Nephron (organoid): Measurements from ENCODE around the gene QSOX2.

Source experiments
- H3K27ac Mint-ChIP-seq, 3 experiments: 2 replicates each; pipeline ENCODE4 v1.8.0; 2020; ENCODE audit warnings: mixed read lengths in 3 of 3, mild to moderate bottlenecking in 2 of 3, moderate library complexity in 1 of 3
- H3K27me3 Mint-ChIP-seq: 2 replicates; pipeline ENCODE4 v1.8.0; 2021; ENCODE audit warnings: low read depth, mild to moderate bottlenecking, moderate library complexity, mixed read lengths
- H3K36me3 Mint-ChIP-seq: 2 replicates; pipeline ENCODE4 v1.8.0; 2020; ENCODE audit warnings: low read depth, mixed read lengths
- H3K4me1 Mint-ChIP-seq: 2 replicates; pipeline ENCODE4 v1.8.0; 2020; ENCODE audit warnings: mixed read lengths
- H3K4me3 Mint-ChIP-seq, 3 experiments: 2 replicates each; pipeline ENCODE4 v1.8.0; 2020; ENCODE audit warnings: mild to moderate bottlenecking in 3 of 3, mixed read lengths in 3 of 3, moderate library complexity in 2 of 3
- H3K9me3 Mint-ChIP-seq: 2 replicates; pipeline ENCODE4 v1.8.0; 2020; ENCODE audit warnings: mixed read lengths
- TF ChIP-seq, protein P1 (sequence below), 3 experiments: fragments of 200-600 bp; sonication (generic); IDR thresholded peaks; one replicate each; pipeline ENCODE4 v1.5.0; 2021; ENCODE audit warnings: antibody characterized with exemption in 3 of 3; ENCODE audit not compliant: unreplicated experiment in 3 of 3

QSOX2 gene

DNA sequence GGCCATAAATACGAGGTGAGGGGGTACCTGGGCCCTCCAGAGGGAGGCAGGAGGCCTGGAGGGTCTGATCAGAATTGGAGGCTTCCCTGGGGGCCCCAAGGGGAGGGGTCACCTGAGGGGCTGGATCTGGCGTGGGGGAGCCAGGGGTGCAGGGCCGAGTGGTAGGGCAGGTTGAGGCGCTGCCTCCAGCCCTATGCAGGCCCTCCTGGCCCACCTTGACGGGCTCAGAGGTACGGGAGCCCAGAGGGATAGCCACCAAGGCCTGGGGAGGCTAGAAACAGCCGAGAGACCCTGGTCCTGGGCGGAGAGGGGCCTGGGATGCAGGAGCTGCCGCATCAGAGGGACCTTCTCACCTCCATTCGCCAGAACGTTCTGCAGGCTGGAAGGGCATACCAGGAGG is 65.0 kb downstream of the QSOX2 start:
- Mint-ChIP-seq H3K4me1 (peaks cover 19% of the 10 kb centered on the region), H3K27ac (no peak overlapping the region), H3K27me3 (peaks cover 49% of the 10 kb centered on the region), H3K9me3 (no peaks in the 10 kb centered on the region), H3K4me3 (no peak overlapping the region), H3K36me3 (no peaks in the 10 kb centered on the region)
- TF ChIP-seq, protein P1, sequence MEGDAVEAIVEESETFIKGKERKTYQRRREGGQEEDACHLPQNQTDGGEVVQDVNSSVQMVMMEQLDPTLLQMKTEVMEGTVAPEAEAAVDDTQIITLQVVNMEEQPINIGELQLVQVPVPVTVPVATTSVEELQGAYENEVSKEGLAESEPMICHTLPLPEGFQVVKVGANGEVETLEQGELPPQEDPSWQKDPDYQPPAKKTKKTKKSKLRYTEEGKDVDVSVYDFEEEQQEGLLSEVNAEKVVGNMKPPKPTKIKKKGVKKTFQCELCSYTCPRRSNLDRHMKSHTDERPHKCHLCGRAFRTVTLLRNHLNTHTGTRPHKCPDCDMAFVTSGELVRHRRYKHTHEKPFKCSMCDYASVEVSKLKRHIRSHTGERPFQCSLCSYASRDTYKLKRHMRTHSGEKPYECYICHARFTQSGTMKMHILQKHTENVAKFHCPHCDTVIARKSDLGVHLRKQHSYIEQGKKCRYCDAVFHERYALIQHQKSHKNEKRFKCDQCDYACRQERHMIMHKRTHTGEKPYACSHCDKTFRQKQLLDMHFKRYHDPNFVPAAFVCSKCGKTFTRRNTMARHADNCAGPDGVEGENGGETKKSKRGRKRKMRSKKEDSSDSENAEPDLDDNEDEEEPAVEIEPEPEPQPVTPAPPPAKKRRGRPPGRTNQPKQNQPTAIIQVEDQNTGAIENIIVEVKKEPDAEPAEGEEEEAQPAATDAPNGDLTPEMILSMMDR (IDR thresholded peaks at IDR 0.05; ENCODE audit: unreplicated experiment in 3 of 3): no peak

DNA sequence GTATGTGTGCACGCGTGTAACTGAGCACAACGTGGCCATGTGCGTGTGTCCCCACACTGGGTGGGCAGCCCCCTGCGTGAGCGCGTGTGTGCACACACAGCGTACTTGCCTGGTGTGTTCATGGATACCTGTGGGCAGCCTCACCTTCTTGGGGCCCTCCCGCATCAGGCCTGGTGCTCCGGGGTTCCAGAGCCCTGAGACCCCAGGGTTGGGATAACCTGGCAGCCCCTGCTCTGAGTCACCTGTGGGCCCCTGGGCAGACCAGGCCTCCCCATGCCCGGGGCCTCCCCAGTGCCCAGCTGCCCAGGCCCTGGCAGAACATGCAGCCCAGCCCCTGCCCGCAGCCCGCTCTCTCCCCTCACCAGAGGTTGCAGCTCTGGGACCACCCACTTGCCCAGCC is 65.9 kb downstream of the QSOX2 start:
- no peaks in the 10 kb centered on the region for H3K9me3 Mint-ChIP-seq
- TF ChIP-seq, protein P1 (IDR thresholded peaks at IDR 0.05; ENCODE audit: unreplicated experiment in 3 of 3): no peak
- peaks cover 46% of the 10 kb centered on the region for H3K27me3 Mint-ChIP-seq
- H3K4me1 Mint-ChIP-seq: peaks cover 25% of the 10 kb centered on the region
- H3K27ac Mint-ChIP-seq: no peak overlapping the region
- no peak overlapping the region for H3K4me3 Mint-ChIP-seq
- no peaks in the 10 kb centered on the region for H3K36me3 Mint-ChIP-seq

DNA sequence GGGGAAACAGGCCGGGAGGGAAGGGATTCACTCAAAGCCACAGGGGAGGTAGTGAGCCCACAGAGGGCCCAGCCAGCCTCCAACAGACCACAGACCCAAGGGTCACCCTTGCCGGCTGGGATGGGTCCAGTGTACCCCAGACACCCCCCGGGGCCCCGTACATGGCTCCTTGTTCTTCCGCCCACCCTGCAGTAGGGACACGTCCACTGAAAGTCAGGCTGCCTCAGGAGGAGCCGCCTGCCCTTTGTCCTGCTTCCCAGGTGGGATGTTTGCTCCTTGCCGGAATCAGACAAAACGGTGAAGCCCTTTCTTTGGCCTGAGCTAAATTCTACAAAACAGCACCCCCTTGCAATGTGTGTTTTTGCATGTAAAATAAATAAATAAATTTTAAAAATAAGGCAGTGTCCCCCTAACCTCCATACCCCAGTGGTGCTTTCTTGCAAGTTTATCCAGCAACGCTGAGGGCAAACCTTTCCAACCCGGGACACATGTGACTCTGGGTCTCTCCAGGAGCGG is 66.5 kb downstream of the QSOX2 start:
- Mint-ChIP-seq H3K27me3 (peaks cover 44% of the 10 kb centered on the region), H3K27ac (no peak overlapping the region), H3K36me3 (no peaks in the 10 kb centered on the region), H3K9me3 (no peaks in the 10 kb centered on the region), H3K4me3 (no peak overlapping the region), H3K4me1 (peaks cover 25% of the 10 kb centered on the region)
- TF ChIP-seq, protein P1 (IDR thresholded peaks at IDR 0.05; ENCODE audit: unreplicated experiment in 3 of 3): no peak

DNA sequence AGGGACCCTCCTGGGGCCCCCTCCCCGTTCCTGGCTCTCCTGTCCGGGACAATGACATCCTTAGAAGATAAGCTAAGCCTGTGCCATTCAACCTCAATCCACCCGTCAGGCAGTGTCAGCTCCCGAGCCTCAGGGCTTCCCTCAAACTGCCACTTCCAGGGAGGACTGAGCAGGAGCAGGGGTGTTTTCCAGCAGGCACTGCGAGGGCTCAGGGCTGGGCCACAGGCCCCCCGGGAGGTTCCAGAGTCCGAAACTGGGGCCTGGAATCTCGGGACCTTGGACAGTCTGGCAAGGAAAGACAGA is 66.9 kb downstream of the QSOX2 start:
- Mint-ChIP-seq H3K27me3 (peaks cover 44% of the 10 kb centered on the region), H3K36me3 (no peaks in the 10 kb centered on the region), H3K4me1 (peaks cover 25% of the 10 kb centered on the region), H3K27ac (no peak overlapping the region), H3K4me3 (no peak overlapping the region), H3K9me3 (no peaks in the 10 kb centered on the region)
- TF ChIP-seq, protein P1 (IDR thresholded peaks at IDR 0.05; ENCODE audit: unreplicated experiment in 3 of 3): no peak

DNA sequence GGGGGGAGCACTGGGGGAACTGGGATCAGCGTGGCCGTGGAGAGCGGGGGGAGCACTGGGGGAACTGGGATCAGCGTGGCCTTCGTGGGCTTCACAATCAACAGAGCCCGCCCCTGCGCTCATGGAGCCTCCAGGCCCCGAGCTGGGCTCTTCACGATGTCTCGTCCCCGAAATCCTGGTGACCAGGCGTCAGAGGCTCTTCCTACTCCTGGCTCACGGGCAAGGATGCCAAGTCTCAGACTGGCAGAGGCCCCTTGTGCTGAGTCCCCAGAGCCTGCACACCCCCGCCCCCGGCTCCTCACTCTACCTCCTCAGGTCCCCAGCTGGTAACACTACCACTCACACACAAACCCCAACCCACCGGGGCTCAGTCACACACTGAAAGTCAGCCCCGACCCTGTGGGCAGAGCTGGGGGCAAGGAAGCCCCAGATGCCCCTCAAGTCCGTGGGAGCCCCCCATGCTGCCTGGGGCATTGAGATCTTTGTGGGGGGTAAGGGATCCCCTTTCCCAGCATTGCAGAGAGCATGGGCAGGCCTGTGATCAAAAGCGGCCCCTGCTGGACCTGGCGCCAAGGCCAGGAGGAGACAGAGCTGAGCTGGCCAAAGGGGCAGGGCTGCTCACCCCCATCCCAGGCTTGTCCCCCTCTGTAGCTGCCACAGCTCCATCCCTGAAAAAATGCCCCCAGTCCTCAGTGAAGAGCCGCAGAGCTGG is 67.4 kb downstream of the QSOX2 start:
- peaks cover 41% of the 10 kb centered on the region for H3K27me3 Mint-ChIP-seq
- TF ChIP-seq, protein P1 (IDR thresholded peaks at IDR 0.05; ENCODE audit: unreplicated experiment in 3 of 3): no peak
- H3K9me3 Mint-ChIP-seq: no peaks in the 10 kb centered on the region
- no peaks in the 10 kb centered on the region for H3K36me3 Mint-ChIP-seq
- H3K27ac Mint-ChIP-seq: no peak overlapping the region
- H3K4me3 Mint-ChIP-seq: no peak overlapping the region
- peaks cover 25% of the 10 kb centered on the region for H3K4me1 Mint-ChIP-seq

DNA sequence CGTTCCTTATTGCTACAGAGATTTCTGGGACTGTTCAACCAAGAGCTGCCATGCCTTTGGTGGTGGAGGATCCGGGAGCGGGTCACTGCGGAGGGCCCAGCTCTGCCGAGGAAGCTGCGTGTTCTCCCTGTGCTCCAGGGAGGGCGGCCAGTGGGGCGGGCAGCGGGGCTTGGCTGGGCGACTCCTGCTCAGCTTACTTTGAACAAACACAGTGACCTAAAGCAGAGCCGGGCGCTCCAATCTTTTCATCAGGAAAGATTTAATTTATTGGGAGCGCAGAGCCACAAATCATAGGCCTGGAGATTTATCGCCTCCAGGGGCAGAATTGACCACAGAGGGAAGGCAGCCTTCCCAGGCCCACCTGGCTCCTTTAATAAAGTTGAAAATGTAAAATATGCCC is 68.4 kb downstream of the QSOX2 start:
- H3K36me3 Mint-ChIP-seq: no peaks in the 10 kb centered on the region
- no peak overlapping the region for H3K4me3 Mint-ChIP-seq
- H3K27ac Mint-ChIP-seq: no peak overlapping the region
- peaks cover 25% of the 10 kb centered on the region for H3K4me1 Mint-ChIP-seq
- H3K9me3 Mint-ChIP-seq: no peaks in the 10 kb centered on the region
- H3K27me3 Mint-ChIP-seq: peaks cover 42% of the 10 kb centered on the region
- TF ChIP-seq, protein P1 (IDR thresholded peaks at IDR 0.05; ENCODE audit: unreplicated experiment in 3 of 3): no peak
